HG02938 (cell line): Measurements from ENCODE around the gene PTCD3.

Experiments used
- ATAC-seq: cut with Tn5 transposase; IDR thresholded peaks from one replicate; pipeline ENCODE4 v1.9.1; 2021; ENCODE audit warnings: mild to moderate bottlenecking, moderate library complexity; ENCODE audit not compliant: unreplicated experiment

PTCD3 gene

GRCh38 chr2:86143307-86143706 lies 37.3 kb downstream of the PTCD3 start:
- ATAC-seq: no peak

- ATAC-seq: no peak
These were observed 38.1 kb downstream of the PTCD3 start for GRCh38 chr2:86143926-86144685.

- no peak for ATAC-seq
These were observed 41.8 kb downstream of the PTCD3 start for GRCh38 chr2:86147793-86148192.

- ATAC-seq: no peak
These were observed 44.5 kb downstream of the PTCD3 start for GRCh38 chr2:86150502-86150901.

GRCh38 chr2:86157009-86157556 lies 51.0 kb downstream of the PTCD3 start:
- no peak for ATAC-seq

- no peak for ATAC-seq
These were observed 52.3 kb downstream of the PTCD3 start for GRCh38 chr2:86158286-86158685.

- no peak for ATAC-seq
These were observed 54.3 kb downstream of the PTCD3 start for GRCh38 chr2:86160156-86160952.

- ATAC-seq: no peak
These were observed 64.4 kb downstream of the PTCD3 start for GRCh38 chr2:86170449-86170848.

- no peak for ATAC-seq
These were observed 65.3 kb downstream of the PTCD3 start for GRCh38 chr2:86171295-86171694.

- ATAC-seq: no peak
These were observed 66.6 kb downstream of the PTCD3 start for GRCh38 chr2:86172610-86173009.

- no peak for ATAC-seq
These were observed 68.4 kb downstream of the PTCD3 start for GRCh38 chr2:86174445-86174844.

GRCh38 chr2:86175828-86176227 lies 69.8 kb downstream of the PTCD3 start:
- no peak for ATAC-seq

- ATAC-seq: no peak
These were observed 70.6 kb downstream of the PTCD3 start for GRCh38 chr2:86176597-86176996.

GRCh38 chr2:86185517-86186212 lies 79.6 kb downstream of the PTCD3 start:
- no peak for ATAC-seq

GRCh38 chr2:86186431-86186830 lies 80.4 kb downstream of the PTCD3 start:
- ATAC-seq: no peak

- no peak for ATAC-seq
These were observed 83.9 kb downstream of the PTCD3 start for GRCh38 chr2:86189782-86190416.
